ENCODE results near the gene ABCA7.

ABCA7 gene

DNA sequence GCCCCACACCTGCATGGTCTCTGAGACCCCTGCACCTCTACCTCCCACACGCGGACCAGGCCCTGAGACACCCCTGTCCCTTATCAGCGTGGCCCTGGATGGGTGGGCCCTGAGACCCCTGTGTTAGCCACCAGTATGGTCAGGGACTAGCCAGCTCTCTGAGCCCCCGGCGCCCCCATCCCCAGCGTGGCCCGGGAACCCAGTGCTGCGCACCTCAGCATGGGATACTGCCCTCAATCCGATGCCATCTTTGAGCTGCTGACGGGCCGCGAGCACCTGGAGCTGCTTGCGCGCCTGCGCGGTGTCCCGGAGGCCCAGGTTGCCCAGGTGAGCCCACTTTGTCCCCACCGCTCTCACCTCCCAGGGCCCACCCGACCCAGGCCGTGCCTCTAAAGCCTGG lies 22.1 kb downstream of the ABCA7 start:
- no peak for DNase-seq

GRCh38 chr19:1062387-1063029 lies 22.6 kb downstream of the ABCA7 start:
- no peak for DNase-seq

- peak; percentile 87 to 88 for DNase-seq
Measured at GRCh38 chr19:1063030-1063908, 23.4 kb downstream of the ABCA7 start.

DNA sequence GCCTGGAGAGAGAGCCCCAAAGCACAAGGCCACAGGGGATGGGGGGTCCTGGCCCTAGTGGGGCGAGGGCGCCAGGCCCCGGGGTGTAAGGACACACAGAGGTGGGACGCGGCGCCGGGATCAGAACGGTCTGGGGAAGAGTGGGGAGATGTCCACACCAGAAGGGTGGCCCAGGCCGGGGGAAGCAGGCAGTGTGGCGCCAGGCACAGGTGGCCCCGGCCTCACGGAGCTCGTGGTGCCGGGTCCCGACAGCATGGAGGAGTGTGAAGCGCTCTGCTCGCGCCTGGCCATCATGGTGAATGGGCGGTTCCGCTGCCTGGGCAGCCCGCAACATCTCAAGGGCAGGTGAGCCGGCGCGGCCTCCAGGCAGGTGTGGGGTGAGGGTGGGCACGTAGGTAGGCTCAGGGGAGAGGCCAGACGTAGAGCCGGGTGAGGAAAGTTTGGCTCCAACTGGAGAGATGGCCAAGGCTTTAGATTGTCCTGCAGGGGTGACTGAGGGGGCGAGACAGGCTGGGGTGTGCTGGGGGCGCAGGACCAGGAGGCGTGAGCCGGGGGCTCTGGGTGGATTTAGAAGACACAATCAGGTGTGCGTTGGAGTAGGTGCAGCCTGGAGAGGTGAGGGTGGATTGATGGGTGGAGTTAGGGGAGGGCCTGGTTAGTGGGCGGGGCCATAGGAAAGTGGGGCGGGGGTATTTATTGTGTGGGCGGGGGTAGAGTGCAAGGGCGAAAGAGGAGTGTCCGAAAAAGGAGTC lies 24.2 kb downstream of the ABCA7 start:
- no peak for DNase-seq

GRCh38 chr19:1064661-1065605 lies 25.0 kb downstream of the ABCA7 start:
- DNase-seq, result peak; percentile 82 to 86

DNA sequence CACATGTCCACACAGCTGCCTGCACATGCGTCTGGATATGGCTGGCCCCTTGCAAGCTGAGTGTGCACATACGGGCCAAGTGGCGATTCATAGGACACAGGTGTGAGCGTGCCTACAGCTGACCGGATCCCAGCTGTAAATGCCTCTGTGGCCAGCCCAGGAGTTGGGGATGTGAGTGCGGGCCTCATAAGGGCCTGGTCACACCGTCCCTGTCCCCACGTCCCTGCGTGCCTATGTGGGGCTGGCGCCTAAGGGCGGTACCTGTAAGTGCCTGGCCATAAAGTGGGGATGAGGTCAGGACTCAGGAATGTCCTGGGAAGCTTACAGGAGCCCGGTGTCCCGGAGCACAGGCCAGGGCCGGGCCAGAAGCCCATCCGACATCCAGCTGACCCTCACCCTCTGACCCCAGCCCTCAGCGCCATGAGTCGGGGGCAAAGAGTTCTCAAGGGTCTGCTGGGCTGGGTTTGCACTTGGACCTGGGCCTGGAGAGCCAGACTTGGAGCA lies 25.8 kb downstream of the ABCA7 start:
- peak in 1 of 2 experiments; percentile 35 for DNase-seq

DNA sequence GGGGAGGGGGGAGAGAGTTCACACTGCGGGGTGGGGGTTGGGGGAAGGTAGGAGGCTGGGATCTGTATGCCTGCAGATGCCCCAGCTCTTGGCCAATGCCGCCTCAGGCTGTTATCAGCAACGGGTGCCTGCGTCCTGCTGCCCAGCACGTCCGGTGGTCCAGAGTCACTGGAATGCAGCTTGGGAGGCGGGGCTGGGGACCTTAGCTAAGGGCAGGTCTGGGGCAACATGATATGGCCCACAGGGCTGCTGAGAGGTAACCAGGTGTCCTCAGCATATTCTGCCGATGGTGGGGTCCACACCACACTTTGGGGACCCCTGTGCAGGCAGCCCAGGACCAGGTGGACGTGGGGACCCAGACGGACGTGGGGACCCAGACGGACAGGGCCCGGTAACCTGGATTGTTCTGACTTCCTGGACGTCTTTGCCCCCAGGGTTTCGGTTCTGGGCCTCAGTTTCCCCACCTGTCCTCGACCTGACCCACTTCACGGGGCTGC lies 26.4 kb downstream of the ABCA7 start:
- DNase-seq, result no peak

- DNase-seq, result peak; percentile 86 to 89
Measured at GRCh38 chr19:1066748-1067340, 26.9 kb downstream of the ABCA7 start, which contains the start of gene ARHGAP45. TSS of gene ARHGAP45 (plus strand) at chr19:1067167. CDS start at chr19:1067406, 239 bp downstream.

- DNase-seq, result no peak
Measured at GRCh38 chr19:1067341-1067957, 27.5 kb downstream of the ABCA7 start.

DNA sequence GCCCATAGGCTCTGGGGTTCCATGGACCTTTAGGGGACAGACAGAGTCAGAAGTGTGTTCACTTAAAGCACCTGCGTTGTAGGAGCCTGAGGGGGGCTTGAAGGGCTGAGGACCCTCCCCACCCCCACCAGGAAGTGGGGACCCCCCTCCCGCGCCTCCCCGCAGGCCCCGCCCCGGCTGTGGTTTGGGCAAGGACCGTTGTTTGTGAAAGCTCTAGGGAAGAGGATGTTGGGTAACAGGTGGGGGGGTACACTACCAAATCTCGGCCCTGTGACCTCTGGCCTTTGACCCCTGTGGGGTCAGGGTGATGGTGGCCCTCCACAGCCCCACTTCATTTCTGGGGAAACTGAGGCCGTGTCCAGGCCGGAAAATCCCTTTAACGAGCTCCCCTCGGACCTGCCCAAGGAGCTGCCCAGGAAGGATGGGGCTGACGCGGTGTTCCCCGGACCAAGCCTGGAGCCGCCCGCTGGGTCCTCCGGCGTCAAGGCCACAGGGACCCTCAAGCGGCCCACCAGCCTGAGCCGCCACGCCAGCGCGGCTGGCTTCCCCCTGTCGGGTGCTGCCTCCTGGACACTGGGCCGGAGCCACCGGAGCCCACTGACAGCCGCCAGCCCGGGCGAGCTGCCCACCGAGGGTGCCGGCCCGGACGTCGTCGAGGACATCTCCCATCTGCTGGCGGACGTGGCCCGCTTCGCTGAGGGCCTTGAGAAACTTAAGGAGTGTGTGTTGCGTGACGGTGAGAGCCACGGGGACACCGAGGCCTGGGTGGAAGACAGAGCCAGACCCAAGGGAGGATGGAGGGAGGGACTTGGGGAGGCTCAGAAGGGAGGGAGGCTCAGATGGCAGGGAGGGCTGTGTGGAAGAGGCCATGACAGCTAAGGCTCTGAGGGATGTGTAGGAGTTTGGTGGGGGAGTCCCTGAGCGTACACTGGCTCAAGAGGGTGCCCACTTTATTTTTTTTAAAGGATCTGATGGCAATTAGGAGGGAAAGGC lies 28.4 kb downstream of the ABCA7 start:
- peak; percentile 74 to 77 for DNase-seq

DNA sequence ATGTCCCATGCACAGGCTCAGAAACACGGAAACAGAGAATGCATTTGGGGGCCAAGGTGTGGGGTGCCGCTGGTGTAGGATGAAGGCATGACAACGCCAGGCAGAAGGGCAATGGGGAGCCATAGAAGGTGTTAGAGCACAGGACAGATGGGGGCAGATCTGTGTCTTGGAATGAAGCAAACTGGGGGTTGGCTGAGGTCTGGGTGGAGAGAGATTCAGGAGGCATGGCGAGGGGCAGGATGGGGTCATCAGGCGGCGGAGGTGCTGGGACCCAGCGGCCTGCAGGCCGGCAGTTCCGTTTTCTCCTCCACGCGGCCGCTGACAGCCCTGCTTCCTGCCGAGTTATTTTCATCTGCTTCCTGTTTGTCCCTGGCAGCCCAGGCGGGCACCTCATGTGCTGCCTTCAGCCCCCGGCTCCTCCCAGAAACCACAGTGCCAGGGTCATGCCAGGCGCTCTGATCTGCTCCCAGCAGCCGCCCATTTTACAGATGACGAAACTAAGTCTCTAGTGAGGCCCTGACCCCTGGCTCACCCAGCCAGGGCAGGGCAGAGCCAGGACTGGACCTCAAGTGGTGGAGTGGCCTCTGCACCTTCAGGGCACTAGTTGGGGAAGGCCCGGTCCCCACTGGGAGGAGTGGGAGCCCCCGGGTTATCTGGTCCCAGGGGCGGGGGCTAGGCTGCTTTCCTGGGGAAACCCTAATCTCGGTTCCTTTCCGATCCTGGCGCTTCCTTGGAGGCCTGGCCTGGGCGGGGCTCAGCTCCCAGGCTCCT lies 29.3 kb downstream of the ABCA7 start:
- DNase-seq, result peak; percentile 58 to 71

DNA sequence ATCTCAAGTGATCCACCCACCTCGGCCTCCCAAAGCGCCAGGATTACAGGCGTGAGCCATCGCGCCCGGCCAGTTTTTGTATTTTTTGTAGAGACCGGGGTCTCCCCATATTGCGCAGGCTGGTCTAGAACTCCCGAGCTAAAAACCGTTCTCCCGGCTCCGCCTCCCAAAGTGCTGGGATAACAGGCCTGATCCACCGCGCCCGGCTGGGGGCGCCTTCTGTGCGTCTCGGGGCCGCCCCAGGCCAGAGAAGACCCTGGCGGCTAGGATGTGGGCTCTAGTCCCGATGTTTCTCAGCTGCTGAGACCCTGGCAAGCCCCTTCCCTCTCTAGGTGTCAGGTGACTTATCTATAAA lies 30.6 kb downstream of the ABCA7 start:
- DNase-seq, result peak in 1 of 2 experiments; percentile 20

DNA sequence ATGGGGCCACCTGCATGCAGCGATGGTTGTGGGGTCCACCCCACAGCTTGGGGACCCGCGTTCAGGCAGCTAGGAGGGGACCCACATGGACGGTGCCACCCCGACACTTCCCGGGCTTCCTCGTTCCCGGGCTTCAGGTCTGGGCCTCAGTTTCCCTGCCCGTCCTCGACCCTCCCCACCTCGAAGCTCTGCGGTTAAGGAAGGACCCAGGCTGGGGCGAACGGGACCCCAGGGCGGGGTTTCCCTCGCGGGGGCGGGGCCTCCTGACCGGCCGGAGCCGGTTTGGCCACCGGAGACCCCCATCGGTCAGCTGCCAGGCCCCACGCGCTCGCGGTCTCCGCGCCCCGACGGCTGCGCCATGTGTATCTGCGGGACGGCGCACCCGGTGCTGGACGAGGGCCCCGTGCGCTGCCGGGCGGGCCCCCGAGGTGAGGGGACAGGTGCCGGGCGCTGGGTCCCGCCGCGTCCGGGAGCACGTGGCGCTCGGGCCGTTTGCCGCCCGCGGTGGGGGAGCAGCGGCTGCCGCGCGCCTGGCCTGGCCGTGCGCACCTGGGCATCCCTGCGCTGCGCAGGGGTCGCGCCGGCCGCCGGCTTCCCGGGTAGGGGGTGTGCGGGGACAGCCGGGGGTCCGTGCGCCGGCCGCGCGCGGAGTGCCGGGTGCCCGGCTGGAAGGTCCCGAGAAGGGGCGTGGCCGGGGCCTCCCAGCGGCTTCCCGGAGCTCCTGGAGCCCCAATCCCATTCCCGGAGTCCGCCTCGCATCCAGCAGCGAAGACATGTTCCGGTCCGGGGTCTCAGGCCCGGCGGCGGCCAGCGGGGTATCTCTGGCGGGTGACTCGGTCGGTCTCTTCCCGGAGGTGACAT lies 31.3 kb downstream of the ABCA7 start:
- DNase-seq, result no peak

GRCh38 chr19:1072371-1073015 lies 32.6 kb downstream of the ABCA7 start:
- DNase-seq, result no peak

GRCh38 chr19:1073063-1073955 lies 33.4 kb downstream of the ABCA7 start:
- peak; percentile 35 to 42 for DNase-seq

DNA sequence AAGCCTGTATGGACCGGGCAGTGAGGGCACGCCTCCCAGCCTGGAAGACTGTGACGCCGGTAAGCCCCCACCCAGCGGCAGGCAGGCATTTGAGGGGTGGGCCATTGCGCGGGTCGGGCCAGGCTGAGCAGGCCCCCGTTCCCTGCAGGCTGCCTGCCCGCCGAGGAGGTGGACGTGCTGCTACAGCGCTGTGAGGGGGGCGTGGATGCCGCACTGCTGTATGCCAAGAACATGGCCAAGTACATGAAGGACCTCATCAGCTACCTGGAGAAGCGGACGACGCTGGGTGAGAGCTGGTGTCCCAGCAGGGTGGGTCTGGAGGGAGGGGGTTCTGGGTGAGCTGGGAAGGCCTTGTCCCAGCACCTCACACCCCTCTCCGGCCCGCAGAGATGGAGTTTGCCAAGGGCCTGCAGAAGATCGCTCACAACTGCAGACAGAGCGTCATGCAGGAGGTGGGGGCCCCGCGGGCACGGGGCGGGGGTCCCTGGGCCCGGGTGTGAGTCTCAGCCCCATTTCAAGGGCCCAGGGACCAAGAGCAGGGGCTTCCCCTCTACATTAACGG lies 34.1 kb downstream of the ABCA7 start:
- peak; percentile 38 to 51 for DNase-seq

Data from activated T-cell treated with anti-CD3 and anti-CD28 coated beads, Interleukin-2, amount 50 U/mL, for 48 hours (primary cell).